Measurements from ENCODE around the gene CHL1.
"Not testable (repeated sequence)": the region's sequence is repeated elsewhere in the genome, so short reads cannot be mapped to it uniquely, and the experiment has no call there.

CHL1 gene

DNA sequence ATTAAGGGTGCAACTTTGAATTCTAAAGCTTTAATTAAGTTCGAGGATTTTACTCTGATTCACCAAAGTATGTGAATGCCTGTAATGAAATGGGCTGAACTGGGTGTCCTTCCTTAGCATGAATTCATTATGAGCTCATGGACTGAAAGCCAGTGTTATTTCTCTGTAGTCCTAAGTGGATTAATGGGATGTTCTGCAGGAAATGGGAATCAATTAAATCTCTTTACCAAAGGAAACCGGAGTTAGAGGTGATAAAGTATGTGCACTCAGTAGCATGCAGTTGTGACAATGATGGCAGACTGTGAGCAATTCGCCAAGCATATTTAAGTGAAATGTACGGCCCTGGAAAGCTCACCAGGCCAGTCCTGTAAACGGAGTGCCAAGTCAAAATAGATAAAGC lies 138.7 kb downstream of the CHL1 start:
- no peak for DNase-seq (ENCODE audit: low read depth in 2 of 3, low spot score in 1 of 3)

GRCh38 chr3:339351-339750 lies 142.8 kb downstream of the CHL1 start:
- no peak for DNase-seq (ENCODE audit: low read depth in 2 of 3, low spot score in 1 of 3)

GRCh38 chr3:341998-342397 lies 145.4 kb downstream of the CHL1 start:
- DNase-seq (ENCODE audit: low read depth in 2 of 3, low spot score in 1 of 3): no peak

DNA sequence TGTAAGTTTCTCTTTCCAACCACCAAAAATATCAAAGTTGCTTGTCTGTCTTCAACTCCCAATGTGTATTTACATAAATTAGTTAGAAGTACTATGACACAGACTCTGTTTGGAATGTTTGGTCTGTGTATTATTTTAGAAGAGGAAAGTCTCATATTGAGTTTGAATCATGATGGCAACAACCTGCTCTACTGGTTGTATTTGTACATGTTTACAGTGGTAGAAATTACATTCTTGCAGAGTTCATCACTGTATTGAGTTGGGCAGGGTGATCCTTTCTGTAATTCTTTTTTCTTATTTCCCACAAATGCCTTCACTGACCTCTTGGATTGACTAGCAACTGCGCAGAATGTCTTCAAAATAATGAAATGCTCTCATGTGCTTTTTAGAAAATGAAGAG lies 149.6 kb downstream of the CHL1 start:
- no peak for DNase-seq (ENCODE audit: low read depth in 2 of 3, low spot score in 1 of 3)

- no peak for DNase-seq (ENCODE audit: low read depth in 2 of 3, low spot score in 1 of 3)
Measured at GRCh38 chr3:347581-347980, 151.0 kb downstream of the CHL1 start.

DNA sequence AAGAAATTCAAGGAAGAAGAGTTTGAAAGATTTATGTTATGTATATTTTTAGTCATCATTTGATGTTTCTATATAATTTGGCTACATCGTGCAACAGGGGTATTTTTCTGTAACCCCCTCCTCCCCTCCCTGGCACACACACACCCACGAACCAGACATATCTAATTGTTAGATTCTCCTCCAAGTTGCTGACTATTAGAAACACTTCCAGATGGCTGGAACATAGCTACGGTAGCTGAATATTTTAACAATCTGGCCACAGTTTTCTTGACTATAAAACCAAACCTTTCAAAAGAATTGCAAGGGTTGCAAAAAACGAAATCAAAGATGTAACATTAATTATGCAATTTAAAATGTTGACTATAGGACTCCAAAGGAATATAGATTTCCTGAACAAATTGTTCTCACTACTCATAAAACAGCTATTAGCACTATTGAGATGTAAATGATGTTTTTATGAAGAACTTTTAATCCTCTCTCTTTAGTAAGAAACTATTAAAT lies 154.4 kb downstream of the CHL1 start:
- DNase-seq (ENCODE audit: low read depth in 2 of 3, low spot score in 1 of 3): no peak

DNA sequence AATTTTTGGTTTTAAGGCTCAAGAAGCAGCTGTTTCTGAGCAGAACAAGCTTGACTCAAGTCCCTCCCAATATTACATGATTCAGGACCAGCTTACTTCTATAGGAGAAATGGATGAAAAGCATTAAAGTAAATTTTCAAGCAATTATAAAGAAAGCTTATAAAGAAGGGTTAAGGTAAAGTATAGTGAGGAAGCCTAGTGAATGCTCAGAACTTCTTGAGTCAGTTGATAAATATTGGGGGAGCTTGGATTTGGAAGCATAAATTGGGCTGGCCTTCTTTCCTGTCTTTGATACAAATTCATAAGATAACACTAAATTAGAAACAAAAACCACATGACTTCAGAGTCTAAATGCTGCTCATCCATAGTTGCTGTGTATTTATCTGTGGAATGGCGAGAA lies 156.0 kb downstream of the CHL1 start:
- DNase-seq (ENCODE audit: low read depth in 2 of 3, low spot score in 1 of 3): no peak

GRCh38 chr3:353191-353739 lies 156.7 kb downstream of the CHL1 start:
- no peak for DNase-seq (ENCODE audit: low read depth in 2 of 3, low spot score in 1 of 3)

DNA sequence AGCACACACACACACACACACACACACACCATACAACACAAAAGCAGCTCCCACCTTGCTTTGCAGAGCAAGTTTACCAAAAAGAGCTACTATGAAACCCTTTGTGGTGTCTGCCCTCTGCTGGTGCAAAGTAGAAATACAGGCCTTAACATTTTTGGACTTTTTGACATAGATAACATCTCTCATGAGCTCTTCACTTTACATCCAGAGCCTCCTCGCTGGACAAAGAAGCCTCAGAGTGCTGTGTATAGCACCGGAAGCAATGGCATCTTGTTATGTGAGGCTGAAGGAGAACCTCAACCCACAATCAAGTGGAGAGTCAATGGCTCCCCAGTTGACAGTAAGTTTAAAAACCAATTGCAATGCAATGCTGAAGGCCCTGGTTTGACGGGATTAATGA lies 157.9 kb downstream of the CHL1 start:
- DNase-seq (ENCODE audit: low read depth in 2 of 3, low spot score in 1 of 3): peak in 1 of 3 donors; percentile 31

DNA sequence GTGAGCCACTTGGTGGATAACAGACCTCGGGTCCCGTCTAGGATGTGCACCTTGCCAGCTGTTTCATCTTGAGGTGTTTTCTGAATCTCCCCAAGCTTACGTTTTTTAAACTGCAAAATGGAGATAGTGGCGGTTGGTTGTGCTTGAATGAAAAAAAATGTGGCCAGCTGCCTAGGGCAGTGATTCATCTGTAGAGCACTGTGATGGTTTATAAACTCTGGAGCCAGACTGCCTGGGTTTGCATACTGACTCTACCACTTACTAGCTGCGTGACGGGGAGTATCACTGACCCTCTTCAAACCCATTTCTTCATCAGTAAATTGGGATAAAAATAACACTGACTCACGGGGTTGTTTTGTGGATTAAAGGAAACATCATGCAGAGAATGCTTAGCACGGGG lies 159.1 kb downstream of the CHL1 start:
- no peak for DNase-seq (ENCODE audit: low read depth in 2 of 3, low spot score in 1 of 3)

GRCh38 chr3:356952-357351 lies 160.4 kb downstream of the CHL1 start:
- no peak for DNase-seq (ENCODE audit: low read depth in 2 of 3, low spot score in 1 of 3)

DNA sequence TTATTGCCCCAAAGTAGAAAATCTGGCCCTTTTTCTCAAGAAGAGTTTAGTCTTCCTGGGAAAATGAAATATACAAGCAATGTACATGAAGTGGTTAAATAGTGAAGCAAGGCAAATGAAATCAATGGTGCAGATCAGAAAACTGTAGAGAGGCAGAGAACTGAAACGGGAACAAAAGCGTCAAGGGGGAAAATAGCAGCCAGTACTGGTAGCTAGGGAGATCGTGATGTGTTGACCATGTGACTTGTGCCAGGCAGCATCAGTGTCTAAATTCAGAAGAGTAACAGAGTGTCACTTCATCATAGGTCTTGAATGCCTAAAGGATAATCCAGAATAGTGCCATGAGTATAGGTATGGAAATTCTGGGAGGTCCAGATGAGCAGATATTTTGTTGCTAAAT lies 163.1 kb downstream of the CHL1 start:
- DNase-seq (ENCODE audit: low read depth in 2 of 3, low spot score in 1 of 3): no peak

DNA sequence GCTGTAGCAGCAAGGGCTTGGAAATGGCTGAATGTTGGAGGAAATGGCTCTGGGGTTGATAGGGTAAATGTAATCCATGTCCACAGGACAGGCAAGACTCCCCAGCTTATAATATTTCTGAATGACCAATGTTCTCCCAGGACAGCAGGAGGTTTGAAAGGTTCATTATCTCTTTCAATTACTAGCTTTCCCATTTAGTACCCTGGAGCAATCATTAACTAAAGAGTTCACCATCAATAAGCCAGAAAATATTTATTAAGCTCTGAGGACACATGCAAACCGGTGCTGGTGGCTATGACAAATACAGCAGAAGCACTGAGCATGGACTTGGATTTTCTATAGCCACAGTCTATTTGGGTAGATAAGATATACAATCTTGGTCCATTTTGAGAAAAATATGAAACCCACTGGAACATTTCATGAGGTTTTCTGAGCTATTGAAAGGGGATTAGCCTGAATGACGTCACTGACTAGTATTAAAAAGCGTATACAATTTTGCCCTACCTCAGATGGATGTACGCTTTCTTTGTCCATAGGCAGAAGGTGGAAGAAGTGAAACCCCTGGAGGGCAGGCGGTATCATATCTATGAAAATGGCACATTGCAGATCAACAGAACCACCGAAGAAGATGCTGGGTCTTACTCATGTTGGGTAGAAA lies 166.2 kb downstream of the CHL1 start:
- DNase-seq (ENCODE audit: low read depth in 2 of 3, low spot score in 1 of 3): no peak

- no peak for DNase-seq (ENCODE audit: low read depth in 2 of 3, low spot score in 1 of 3)
Measured at GRCh38 chr3:364287-364686, 167.7 kb downstream of the CHL1 start.

GRCh38 chr3:365268-365667 lies 168.7 kb downstream of the CHL1 start:
- no peak for DNase-seq (ENCODE audit: low read depth in 2 of 3, low spot score in 1 of 3)

DNA sequence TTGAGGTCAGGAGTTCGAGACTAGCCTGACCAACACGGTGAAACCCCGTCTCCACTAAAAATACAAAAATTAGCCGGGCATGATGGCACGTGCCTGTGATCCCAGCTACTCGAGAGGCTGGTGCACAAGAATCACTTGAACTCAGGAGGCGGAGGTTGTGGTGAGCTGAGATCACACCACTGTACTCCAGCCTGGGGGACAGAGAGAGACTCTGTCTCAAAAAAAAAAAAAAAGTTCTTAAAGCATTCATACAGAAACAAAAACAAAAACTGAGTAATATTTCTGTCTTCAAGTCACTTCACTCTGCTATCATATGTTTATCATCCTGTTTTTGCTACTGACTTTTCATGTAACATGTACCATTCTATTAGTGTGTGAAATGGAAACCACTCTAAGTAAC lies 169.7 kb downstream of the CHL1 start:
- not testable (repeated sequence) for DNase-seq (ENCODE audit: low read depth in 2 of 3, low spot score in 1 of 3)

DNA sequence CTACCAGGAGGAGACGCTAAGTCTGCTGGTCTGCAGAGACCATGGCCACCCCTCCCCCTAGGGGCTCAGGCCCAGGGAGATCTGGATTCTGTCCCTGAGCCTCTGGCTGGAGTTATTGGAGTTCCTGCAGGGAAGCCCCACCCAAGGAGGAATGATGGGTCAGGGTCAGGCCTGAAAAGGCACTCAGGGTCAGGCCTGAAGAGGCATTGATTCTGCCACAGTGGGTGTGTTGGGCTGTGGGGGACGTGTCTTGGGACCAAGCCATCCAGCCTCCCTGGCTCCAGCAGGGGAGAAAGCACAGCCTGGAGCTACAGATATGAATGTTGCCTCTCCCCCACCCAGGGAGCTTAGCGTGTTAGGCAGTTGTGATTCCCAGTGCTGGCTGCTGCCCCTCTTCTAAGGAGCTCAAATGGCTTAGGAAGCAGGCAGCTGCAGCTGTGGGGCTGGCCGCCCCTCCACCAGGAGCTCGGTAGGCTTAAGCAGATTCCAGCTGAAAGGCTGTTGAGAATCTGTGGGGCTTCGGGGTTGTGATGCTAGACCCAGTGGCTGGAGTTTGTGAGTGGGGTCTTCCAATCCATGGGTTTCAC lies 176.7 kb downstream of the CHL1 start:
- DNase-seq (ENCODE audit: low read depth in 2 of 3, low spot score in 1 of 3): no peak

DNA sequence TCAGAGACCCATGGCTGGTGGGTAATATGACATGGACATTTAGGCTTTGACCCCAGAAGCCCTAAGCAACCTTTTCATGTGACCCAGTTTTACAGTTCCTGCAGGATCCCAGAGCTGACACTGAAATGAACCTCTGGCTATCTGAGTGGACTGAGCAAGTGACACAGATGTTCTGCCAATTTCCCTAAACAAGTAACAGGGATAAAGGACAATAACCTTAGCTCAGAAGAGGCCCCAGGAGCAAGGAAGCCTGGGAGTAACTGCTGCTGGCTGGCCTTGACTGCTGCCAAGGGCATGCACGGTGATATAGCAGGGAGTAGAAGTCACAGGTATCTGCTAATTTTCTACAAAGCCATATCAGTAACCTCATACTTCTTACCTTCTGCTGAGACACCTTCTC lies 177.9 kb downstream of the CHL1 start:
- no peak for DNase-seq (ENCODE audit: low read depth in 2 of 3, low spot score in 1 of 3)

DNA sequence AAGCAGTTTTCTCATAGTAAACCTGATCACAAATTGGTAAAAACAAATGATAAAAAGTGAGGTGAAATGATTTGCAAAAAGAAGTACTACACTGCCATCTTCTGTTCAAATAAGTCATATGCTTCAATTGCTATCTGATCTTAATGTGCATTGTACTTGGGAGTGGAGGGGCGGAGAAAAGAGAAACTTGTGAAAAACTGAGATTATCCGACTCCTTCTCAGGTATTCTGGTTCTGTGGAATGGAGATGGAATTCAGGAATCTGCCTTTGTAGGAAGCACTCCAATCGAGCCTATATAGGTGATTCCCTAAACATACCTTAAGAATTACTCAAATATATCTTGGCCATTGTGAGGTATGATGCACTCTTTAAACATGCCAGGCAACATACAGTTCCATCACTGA lies 180.6 kb downstream of the CHL1 start:
- no peak for DNase-seq (ENCODE audit: low read depth in 2 of 3, low spot score in 1 of 3)

DNA sequence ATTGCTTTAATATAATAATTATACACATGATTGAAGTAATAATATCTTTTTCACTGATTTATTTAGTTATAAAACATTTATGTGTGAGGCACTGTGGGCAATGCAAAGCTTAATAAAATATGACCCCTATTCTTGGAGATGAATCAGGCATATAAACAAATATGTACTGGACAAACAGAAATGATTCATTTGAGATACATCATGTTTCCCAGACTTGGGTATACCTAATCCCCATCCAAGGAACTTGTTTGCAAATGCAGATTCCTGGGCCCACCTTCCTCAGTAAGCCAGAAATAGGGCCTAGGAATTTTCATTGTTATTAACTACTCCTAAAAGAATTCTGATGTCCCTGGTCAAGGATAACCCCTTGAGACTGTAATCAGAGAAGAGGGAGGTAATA lies 184.2 kb downstream of the CHL1 start:
- DNase-seq (ENCODE audit: low read depth in 2 of 3, low spot score in 1 of 3): no peak

DNA sequence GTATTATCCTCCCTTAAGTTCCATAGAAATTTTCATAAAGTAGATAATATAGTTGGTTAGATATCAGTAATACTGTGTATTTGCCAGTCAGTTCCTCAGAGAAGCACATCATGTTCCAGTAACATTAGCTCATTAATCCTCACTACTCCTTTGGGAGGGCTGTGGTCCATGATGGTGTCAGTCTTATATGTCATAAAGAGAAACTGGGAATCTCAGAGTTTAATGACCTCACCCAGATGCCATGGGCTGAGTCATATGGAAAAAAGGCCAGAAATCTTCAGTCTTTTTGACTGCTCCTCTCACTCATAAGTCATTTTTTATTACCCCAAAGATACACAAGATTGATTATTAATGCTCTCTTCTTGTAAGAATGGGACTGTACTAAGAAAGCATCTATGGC lies 188.6 kb downstream of the CHL1 start:
- no peak for DNase-seq (ENCODE audit: low read depth in 2 of 3, low spot score in 1 of 3)

- no peak for DNase-seq (ENCODE audit: low read depth in 2 of 3, low spot score in 1 of 3)
Measured at GRCh38 chr3:394775-395174, 198.2 kb downstream of the CHL1 start.

DNA sequence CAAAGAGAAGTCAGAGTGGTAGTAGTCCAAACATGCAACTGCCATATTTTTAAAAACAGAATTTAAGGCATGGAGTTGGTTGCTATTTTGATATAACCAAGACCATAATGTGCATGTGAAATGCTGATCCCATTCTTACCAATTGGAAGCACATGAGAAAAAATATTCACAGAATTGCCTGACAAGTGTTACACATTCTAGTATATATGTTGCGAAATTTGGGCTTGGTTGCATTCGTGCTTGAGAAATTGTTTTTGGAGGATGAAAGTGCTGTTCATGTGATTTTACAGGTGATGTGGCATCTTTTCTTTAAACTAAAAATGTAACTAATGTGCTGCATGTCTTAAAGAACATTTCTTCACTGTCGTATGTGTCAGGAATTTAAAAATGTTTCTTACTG lies 199.7 kb downstream of the CHL1 start:
- DNase-seq (ENCODE audit: low read depth in 2 of 3, low spot score in 1 of 3): no peak

Measured in stimulated activated CD4-positive, alpha-beta T cell treated with anti-CD3 and anti-CD28 coated beads, Interleukin-12 subunit alpha, Interleukin-12 subunit beta, amount 100 ng/mL, for 48 hours (primary cell).